CD4-positive, alpha-beta T cell treated with Interferon gamma for 1 hour (primary cell): Measurements from ENCODE around the gene ANTXR1.

ENCODE experiments used
- DNase-seq: peaks from one replicate; pipeline ENCODE4 v3.0.0-alpha.2; 2020

Gene ANTXR1

GRCh38 chr2:69007603-69008002 is 5.4 kb upstream of the ANTXR1 start:
- no peak for DNase-seq

GRCh38 chr2:69010437-69011194 is 2.4 kb upstream of the ANTXR1 start:
- DNase-seq: no peak

DNA sequence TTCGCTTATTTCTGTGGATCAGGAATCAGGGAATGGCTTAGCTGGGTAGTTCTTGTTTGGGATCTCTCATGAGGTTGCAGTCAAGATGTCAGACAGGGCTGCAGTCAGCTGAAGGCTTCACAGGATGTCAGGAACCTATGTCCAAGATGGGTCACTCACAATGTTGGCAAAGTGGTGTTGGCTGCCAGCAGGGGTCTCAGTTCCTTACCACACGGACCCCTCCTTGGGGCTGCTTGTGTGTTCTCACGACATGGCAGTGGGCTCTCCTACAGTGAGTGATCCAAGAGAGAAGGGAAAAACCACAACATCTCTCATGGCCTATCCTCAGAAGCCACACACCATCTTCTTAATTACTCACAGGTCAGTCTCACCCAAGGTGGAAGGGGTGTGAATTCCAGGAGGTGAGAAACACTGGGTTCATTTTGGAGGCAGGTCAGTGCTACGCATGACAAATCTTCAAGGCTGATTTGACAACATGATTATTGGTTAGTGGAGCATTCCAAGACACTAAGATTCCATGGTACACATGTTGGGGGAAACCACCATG is 1.3 kb upstream of the ANTXR1 start:
- no peak for DNase-seq

DNA sequence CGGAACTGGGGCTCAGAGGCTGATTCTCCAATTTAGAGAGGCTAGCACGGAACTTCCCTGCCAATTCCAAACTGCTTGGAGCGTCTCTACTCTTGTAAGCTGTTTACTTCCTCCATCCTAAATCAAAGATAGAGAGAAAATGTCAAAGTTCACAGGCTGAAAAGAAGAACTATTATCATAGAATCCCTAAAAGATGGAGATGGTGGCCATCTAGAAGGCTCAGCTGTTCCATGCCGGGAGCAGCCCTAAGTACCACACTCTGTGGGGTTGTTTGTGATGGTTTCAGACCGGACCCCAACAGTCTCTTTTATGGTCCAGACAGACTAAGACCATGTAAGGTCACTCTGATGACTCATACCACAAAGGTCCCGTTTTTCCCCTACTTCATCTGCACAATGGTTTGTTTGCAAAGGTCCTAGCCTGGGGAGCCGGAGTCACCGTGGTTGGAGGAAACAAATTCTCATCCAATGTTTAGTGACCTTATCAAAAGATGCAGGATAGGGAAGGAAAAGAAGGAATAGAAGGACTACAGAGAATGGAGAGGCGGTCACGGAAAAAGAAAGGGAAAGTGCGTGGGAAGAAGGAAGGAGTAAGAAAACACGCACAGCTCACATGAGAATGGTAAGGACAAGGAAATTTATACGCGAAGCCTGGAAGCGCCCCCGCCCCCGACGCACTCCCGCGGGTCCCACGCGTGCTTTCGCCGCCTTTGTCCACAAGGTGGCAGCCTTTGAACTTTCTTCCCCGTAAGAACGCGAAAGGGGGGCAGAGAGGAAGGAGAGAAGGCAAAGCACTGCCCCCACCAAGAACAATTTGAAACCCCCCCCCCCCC is 453 bp upstream of the ANTXR1 start:
- DNase-seq: peak; percentile 13

DNA sequence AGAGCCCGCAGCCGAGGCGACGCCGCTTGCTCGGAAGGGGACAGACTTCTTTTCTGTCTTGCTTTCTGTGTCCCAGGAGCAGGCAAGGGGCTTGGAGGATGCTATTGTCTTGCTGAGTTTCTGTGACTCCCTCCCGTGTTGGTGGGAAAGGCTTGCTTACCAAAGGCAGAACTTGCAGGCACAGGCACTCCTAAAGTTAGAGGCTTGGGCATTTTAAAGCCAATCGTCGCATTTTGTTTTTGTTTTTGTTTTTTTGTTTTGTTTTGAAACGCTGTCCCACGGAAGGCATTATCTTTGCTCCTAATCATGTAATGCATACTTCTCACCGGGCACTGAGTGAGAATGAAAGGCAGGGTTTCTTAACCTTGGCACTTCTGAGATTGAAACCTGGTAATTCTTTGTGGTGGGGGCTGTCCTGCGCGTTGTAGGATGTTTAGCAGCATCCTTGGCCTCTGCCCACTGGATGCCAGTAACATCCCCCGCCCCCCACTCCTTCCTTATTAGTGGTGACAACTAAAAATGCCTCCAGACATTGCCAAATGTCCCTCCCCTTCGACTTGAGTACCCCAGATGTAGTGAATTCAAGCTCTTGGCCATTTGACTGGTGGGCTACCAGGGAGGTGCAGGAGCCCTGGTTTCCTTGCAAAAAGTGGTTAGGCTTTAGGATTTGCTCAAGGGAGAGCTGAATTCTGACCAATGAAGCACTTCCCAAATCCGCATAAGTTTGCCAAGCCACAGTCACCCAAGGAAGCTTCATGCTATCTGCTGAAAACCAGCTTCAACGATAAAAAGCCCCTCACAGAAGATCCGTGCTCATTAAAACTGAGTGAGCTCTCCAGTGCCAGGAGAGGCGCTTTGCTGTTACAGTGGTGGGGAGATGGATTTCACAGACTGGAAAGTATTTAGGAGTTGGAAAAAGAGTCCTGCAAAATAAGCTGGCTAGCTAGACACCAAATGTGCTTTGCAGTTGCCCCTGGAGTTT is 1.2 kb downstream of the ANTXR1 start:
- DNase-seq: no peak

GRCh38 chr2:69017080-69017479 is 4.1 kb downstream of the ANTXR1 start:
- DNase-seq: no peak

DNA sequence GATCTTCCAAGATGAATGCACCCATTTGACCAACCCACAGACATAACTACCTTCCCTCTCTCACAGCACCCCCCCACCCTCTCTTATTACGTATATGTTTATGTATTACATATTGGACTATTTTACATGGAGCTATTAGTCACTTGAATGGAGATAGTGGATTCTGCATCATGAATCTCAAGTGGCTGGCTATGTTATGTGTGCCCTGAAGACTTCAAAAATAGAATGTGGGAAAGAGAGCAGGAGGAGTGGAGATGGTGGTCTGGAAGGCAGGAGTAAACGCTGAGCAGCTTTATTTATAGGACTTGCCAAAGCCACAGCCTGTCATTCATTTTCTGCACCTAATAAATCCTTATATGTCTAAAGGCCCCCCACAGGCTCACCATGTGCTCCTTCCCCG is 4.9 kb downstream of the ANTXR1 start:
- DNase-seq: no peak

GRCh38 chr2:69018678-69019095 is 5.7 kb downstream of the ANTXR1 start:
- DNase-seq: no peak

DNA sequence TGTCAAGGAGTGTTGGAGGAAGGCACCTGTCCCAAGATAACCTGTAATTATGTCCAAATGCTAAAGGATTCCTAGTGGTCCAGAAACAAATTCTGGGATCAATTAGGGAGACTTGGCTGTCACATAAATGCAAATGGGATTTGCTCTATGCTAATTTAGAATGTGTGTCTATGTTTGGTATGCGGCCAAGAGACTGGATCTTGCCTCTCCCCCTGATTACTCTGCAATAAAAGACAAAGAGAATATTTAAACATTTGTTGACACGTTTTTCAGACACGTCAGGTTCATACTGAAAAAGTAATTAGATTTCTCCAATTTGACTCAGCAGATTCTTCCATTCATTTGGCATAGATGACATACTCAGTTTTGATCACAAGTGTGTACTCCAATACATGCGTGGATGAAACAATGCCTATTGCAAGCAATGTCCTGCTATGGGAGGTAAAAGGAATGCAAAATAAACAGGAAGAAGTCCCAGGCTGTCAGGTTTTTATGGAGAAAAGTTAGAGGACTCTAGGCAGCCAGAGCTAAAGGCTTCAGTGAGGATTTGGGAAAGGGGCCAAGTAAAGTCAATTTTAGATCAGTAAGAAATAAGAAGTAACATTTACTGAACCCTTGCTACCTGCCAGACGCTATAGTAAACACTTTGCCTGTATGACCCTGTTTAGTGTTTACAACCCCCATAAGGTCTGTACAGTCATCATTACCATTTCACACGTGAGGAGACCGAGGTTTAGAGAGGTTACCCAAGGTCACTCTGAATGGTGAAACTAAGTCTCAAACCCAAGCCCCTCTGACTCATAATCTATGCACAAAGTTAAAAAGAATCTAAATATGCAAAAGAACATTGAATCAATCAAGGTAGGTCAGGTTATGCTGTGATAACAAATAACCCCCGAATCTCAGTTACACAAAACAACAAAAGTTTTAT is 7.8 kb downstream of the ANTXR1 start:
- no peak for DNase-seq

GRCh38 chr2:69021727-69022126 is 8.7 kb downstream of the ANTXR1 start:
- DNase-seq: no peak

DNA sequence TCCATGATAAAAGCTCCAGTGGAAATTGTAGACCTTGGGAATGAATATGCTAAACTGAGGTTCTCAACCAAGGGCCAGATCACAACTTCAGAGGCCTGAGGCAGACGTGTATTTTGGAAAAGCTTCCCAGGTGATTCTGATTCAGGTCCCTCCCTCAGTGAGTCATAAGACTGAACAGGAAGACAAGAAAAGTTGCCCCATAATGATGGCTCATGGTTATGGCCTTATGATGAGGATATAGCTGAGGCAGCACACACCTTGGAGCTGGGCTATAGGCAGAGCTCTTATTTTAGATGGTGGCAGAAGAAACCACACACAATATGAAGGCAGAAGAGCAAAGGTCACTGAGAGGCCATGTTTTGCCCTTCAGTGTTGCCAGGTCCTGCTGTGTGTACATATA is 9.6 kb downstream of the ANTXR1 start:
- no peak for DNase-seq

DNA sequence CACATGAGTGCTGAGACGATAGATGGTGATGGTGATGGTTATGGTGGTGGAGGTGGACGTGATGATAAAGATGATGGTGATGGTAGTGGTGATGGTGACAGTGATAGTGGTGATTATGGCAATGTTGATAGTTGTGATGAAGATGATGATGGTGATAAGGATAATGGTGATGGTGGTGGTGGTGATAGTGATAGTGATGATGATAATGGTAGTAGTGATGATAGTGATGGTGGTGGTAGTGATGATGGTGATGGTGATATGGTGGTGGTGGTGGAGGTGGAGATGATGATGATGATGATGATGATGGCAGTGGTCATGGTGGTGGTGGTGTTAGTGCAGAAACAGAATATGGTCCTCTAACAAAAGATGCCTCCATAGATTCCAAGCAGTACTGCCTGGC is 10.3 kb downstream of the ANTXR1 start:
- DNase-seq: no peak

- peak; percentile 3 for DNase-seq
These were observed 13.0 kb downstream of the ANTXR1 start for GRCh38 chr2:69026026-69026425.

DNA sequence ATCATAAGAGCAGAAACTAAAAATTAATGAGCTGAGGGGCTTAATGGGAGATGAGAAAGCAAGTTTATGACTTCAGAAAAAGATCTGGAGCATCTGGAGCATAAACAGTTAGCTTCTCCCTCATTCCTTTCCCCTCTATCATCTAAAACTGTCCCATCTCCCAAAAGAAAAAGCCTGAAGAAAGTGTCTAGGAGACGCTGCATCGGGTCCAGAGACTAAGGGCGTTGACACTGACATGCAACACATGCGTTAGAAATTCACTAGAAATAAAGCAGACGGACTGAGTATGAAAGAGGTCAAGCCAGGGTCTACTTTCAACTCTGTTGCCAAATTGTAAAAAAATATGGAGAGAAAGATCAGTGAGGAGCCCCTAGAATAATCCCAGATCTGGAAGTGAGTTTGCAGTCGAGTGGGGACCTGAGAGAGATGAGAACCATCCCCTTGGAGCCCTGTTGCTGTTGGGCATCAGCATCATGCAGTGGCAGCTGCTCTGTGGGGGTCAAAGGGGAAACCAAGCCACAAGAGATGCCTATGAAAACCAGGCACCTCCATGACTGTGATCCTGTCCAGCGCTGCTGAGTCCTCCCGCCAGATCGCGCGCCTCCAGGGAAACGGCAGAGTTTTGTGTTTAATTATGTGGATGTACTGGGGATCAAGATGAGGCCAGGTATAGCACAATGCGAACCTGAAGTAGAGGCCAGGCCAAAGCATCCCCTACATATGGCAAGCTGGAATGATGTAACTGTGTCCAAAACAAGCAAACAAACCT is 13.9 kb downstream of the ANTXR1 start:
- DNase-seq: no peak

- DNase-seq: no peak
These were observed 17.9 kb downstream of the ANTXR1 start for GRCh38 chr2:69030800-69031428.

- DNase-seq: no peak
These were observed 18.5 kb downstream of the ANTXR1 start for GRCh38 chr2:69031466-69031865.

- DNase-seq: no peak
These were observed 19.4 kb downstream of the ANTXR1 start for GRCh38 chr2:69032336-69032735.

- DNase-seq: no peak
These were observed 20.6 kb downstream of the ANTXR1 start for GRCh38 chr2:69033461-69034095.

DNA sequence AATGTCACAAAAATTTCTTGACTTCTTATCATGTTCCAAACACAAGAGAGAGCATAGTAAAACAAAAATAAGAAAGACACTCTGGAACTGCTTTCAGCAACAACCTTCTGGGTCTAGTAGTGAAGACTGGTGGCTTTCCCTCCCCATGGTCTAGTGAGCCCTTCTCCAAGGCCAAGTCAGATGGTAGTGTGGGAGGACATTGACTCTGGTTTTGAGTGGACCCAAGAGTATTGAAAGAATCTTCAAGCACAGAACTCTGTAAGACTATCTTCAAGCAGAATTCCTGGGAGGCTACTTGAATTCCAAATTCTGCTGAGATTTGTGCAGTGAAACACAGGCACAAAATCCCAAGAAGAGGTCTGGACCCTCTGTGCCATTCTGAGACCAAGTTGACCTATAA is 21.1 kb downstream of the ANTXR1 start:
- no peak for DNase-seq

GRCh38 chr2:69034845-69035244 is 21.9 kb downstream of the ANTXR1 start:
- DNase-seq: no peak
